ENCODE results near the gene EIF4E3.

EIF4E3 gene

GRCh38 chr3:71673486-71673885 is 51.7 kb downstream of the EIF4E3 start:
- no peaks in the 10 kb centered on the region for H3F3A ChIP-seq (ENCODE audit: insufficient read depth)
- no peak overlapping the region for H2AFZ ChIP-seq (ENCODE audit: low read depth, low read length, severe bottlenecking)
- no peak overlapping the region for H3K27ac ChIP-seq (ENCODE audit: low read depth, low read length)
- TF ChIP-seq EZH2phosphoT487 (conservative IDR thresholded peaks at IDR 0.05; ENCODE audit: low read length) (no peak), CTCF (IDR thresholded peaks at IDR 0.05; ENCODE audit: insufficient read depth, low read length, poor library complexity, severe bottlenecking) (no peak)
- no peak overlapping the region for H3K9ac ChIP-seq (ENCODE audit: low read length)
- no peaks in the 10 kb centered on the region for H3K27me3 ChIP-seq (ENCODE audit: low read length)
- H3K4me3 ChIP-seq (ENCODE audit: insufficient read depth, low read length, poor library complexity, severe bottlenecking) = no peak overlapping the region
- no peaks in the 10 kb centered on the region for H3K36me3 ChIP-seq (ENCODE audit: low read length)
- H3K9me3 ChIP-seq (ENCODE audit: insufficient read depth, low read length) = no peaks in the 10 kb centered on the region
- no peaks in the 10 kb centered on the region for H4K20me1 ChIP-seq (ENCODE audit: low read depth, low read length)
- no peaks in the 10 kb centered on the region for H3K79me2 ChIP-seq (ENCODE audit: insufficient read depth, low read length)
- no peak overlapping the region for H3K4me2 ChIP-seq (ENCODE audit: low read depth, low read length, poor library complexity, severe bottlenecking)
- H3K9me2 ChIP-seq (replicated peaks; ENCODE audit: insufficient read depth, low read length) = no peaks in the 10 kb centered on the region

GRCh38 chr3:71672807-71673206 is 52.4 kb downstream of the EIF4E3 start:
- H3K9me2 ChIP-seq (replicated peaks; ENCODE audit: insufficient read depth, low read length) = no peaks in the 10 kb centered on the region
- no peak overlapping the region for H3K27ac ChIP-seq (ENCODE audit: low read depth, low read length)
- H3K4me3 ChIP-seq (ENCODE audit: insufficient read depth, low read length, poor library complexity, severe bottlenecking) = no peak overlapping the region
- H3F3A ChIP-seq (ENCODE audit: insufficient read depth) = no peaks in the 10 kb centered on the region
- no peaks in the 10 kb centered on the region for H4K20me1 ChIP-seq (ENCODE audit: low read depth, low read length)
- no peaks in the 10 kb centered on the region for H3K36me3 ChIP-seq (ENCODE audit: low read length)
- H3K4me2 ChIP-seq (ENCODE audit: low read depth, low read length, poor library complexity, severe bottlenecking) = no peak overlapping the region
- no peaks in the 10 kb centered on the region for H3K27me3 ChIP-seq (ENCODE audit: low read length)
- no peak for TF ChIP-seq EZH2phosphoT487 (conservative IDR thresholded peaks at IDR 0.05; ENCODE audit: low read length)
- no peak for TF ChIP-seq CTCF (IDR thresholded peaks at IDR 0.05; ENCODE audit: insufficient read depth, low read length, poor library complexity, severe bottlenecking)
- H3K79me2 ChIP-seq (ENCODE audit: insufficient read depth, low read length) = no peaks in the 10 kb centered on the region
- H3K9me3 ChIP-seq (ENCODE audit: insufficient read depth, low read length) = no peaks in the 10 kb centered on the region
- no peak overlapping the region for H3K9ac ChIP-seq (ENCODE audit: low read length)
- H2AFZ ChIP-seq (ENCODE audit: low read depth, low read length, severe bottlenecking) = no peak overlapping the region

GRCh38 chr3:71672340-71672739 is 52.9 kb downstream of the EIF4E3 start:
- Histone ChIP-seq H3F3A (ENCODE audit: insufficient read depth) (no peaks in the 10 kb centered on the region), H3K27me3 (ENCODE audit: low read length) (no peaks in the 10 kb centered on the region), H3K9me3 (ENCODE audit: insufficient read depth, low read length) (no peaks in the 10 kb centered on the region), H3K4me2 (ENCODE audit: low read depth, low read length, poor library complexity, severe bottlenecking) (no peak overlapping the region), H3K79me2 (ENCODE audit: insufficient read depth, low read length) (no peaks in the 10 kb centered on the region), H3K4me3 (ENCODE audit: insufficient read depth, low read length, poor library complexity, severe bottlenecking) (no peak overlapping the region), H3K9ac (ENCODE audit: low read length) (no peak overlapping the region), H3K36me3 (ENCODE audit: low read length) (no peaks in the 10 kb centered on the region), H4K20me1 (ENCODE audit: low read depth, low read length) (no peaks in the 10 kb centered on the region), H3K9me2 (replicated peaks; ENCODE audit: insufficient read depth, low read length) (no peaks in the 10 kb centered on the region), H3K27ac (ENCODE audit: low read depth, low read length) (no peak overlapping the region), H2AFZ (ENCODE audit: low read depth, low read length, severe bottlenecking) (no peak overlapping the region)
- no peak for TF ChIP-seq EZH2phosphoT487 (conservative IDR thresholded peaks at IDR 0.05; ENCODE audit: low read length)

DNA sequence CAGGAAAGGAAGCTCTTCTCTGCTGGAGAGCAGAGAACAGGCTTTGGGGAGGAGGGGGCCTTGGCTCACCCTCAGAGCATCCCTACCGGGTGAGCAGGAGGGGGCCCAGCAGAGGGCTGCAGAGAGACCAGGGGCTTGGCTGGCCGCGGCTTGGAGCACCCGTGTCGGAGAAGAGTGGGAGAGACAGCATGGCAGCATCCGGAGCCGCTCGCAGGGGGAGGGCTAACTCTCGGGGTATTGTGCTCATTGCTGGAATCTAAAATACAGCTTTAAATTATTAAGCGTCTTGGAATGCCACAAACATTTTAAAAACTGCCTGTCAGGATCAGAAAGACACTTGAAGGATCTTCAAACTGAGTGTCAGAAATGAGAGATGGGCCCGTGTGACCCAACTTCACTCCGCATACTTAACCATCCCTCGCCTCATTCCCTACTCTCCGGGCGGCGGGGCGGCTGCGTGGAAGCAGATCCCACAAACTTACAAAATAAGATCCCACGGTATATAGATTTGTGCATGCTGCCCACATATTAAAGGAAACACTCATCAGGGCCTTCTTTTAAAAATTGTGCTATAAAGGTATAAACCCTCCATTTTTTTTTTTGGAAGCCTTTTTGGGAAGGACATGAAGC is 53.9 kb downstream of the EIF4E3 start:
- no peak overlapping the region for H2AFZ ChIP-seq (ENCODE audit: low read depth, low read length, severe bottlenecking)
- H3K36me3 ChIP-seq (ENCODE audit: low read length) = no peaks in the 10 kb centered on the region
- H3K27ac ChIP-seq (ENCODE audit: low read depth, low read length) = no peak overlapping the region
- no peaks in the 10 kb centered on the region for H3F3A ChIP-seq (ENCODE audit: insufficient read depth)
- H4K20me1 ChIP-seq (ENCODE audit: low read depth, low read length) = no peaks in the 10 kb centered on the region
- no peaks in the 10 kb centered on the region for H3K79me2 ChIP-seq (ENCODE audit: insufficient read depth, low read length)
- H3K27me3 ChIP-seq (ENCODE audit: low read length) = no peaks in the 10 kb centered on the region
- H3K9ac ChIP-seq (ENCODE audit: low read length) = no peak overlapping the region
- H3K9me3 ChIP-seq (ENCODE audit: insufficient read depth, low read length) = no peaks in the 10 kb centered on the region
- TF ChIP-seq CTCF (IDR thresholded peaks at IDR 0.05; ENCODE audit: insufficient read depth, low read length, poor library complexity, severe bottlenecking) (no peak), EZH2phosphoT487 (conservative IDR thresholded peaks at IDR 0.05; ENCODE audit: low read length) (no peak)
- no peak overlapping the region for H3K4me2 ChIP-seq (ENCODE audit: low read depth, low read length, poor library complexity, severe bottlenecking)
- H3K4me3 ChIP-seq (ENCODE audit: insufficient read depth, low read length, poor library complexity, severe bottlenecking) = no peak overlapping the region
- no peaks in the 10 kb centered on the region for H3K9me2 ChIP-seq (replicated peaks; ENCODE audit: insufficient read depth, low read length)
